Endothelial cell of umbilical vein (primary cell): ENCODE data around the gene ZBED4.

Experiments
- FOS ChIP-seq: IDR thresholded peaks from 2 replicates; pipeline ENCODE4 v1.6.1; 2011; ENCODE audit warnings: mild to moderate bottlenecking, low read length, moderate library complexity, borderline replicate concordance; ENCODE audit not compliant: insufficient read depth
- POLR2A ChIP-seq: IDR thresholded peaks from 2 replicates; pipeline ENCODE4 v1.6.1; 2012; ENCODE audit warnings: low read depth, mild to moderate bottlenecking, control low read depth, low read length

- TF ChIP-seq POLR2A = no peak
- no peak for TF ChIP-seq FOS
Observed at GRCh38 chr22:49938565-49939136, 85.0 kb downstream of the ZBED4 start.
